ENCODE measurements around the gene PCDHB9.
"Not testable (repeated sequence)": the region's sequence is repeated elsewhere in the genome, so short reads cannot be mapped to it uniquely, and the experiment has no call there.

PCDHB9 gene

GRCh38 chr5:141225421-141225820 is 38.5 kb downstream of the PCDHB9 start:
- H3K27me3 ChIP-seq (ENCODE audit: control insufficient read depth, low read length), result not testable (repeated sequence)

GRCh38 chr5:141234109-141234667 is 47.2 kb downstream of the PCDHB9 start:
- peaks cover 3% of the 10 kb centered on the region; the same call in 1 of the 2 replicates for H3K9me3 ChIP-seq (ENCODE audit: control insufficient read depth, insufficient read depth, low read length)
- no peak overlapping the region for H3K4me2 ChIP-seq (ENCODE audit: low read length)

More at GRCh38 chr5:141225421-141225820, 38.5 kb downstream of the PCDHB9 start:
- H3K9me2 ChIP-seq (replicated peaks; ENCODE audit: control insufficient read depth, low read length); H3K4me3 ChIP-seq (ENCODE audit: low read length); H3K9me3 ChIP-seq (ENCODE audit: control insufficient read depth, insufficient read depth, low read length); H3K36me3 ChIP-seq (ENCODE audit: control insufficient read depth, low read length); H3K79me2 ChIP-seq (ENCODE audit: control insufficient read depth, low read length); H4K20me1 ChIP-seq (ENCODE audit: control insufficient read depth, insufficient read depth, low read depth, low read length); H3K4me1 ChIP-seq (ENCODE audit: control insufficient read depth, low read length); H3F3A ChIP-seq (ENCODE audit: control insufficient read depth, insufficient read depth); H3K4me2 ChIP-seq (ENCODE audit: low read length); H3K27ac ChIP-seq (ENCODE audit: low read depth, low read length): not testable (repeated sequence)

GRCh38 chr5:141235922-141236321 is 49.0 kb downstream of the PCDHB9 start:
- not testable (repeated sequence) for H3K27ac ChIP-seq (ENCODE audit: low read depth, low read length); H3F3A ChIP-seq (ENCODE audit: control insufficient read depth, insufficient read depth); H3K4me3 ChIP-seq (ENCODE audit: low read length); H3K79me2 ChIP-seq (ENCODE audit: control insufficient read depth, low read length); H4K20me1 ChIP-seq (ENCODE audit: control insufficient read depth, insufficient read depth, low read depth, low read length); H3K4me1 ChIP-seq (ENCODE audit: control insufficient read depth, low read length); H3K36me3 ChIP-seq (ENCODE audit: control insufficient read depth, low read length); H3K4me2 ChIP-seq (ENCODE audit: low read length); H3K9me3 ChIP-seq (ENCODE audit: control insufficient read depth, insufficient read depth, low read length); H3K27me3 ChIP-seq (ENCODE audit: control insufficient read depth, low read length); H3K9me2 ChIP-seq (replicated peaks; ENCODE audit: control insufficient read depth, low read length)

More at GRCh38 chr5:141234109-141234667, 47.2 kb downstream of the PCDHB9 start:
- no peaks in the 10 kb centered on the region for H3K9me2 ChIP-seq (replicated peaks; ENCODE audit: control insufficient read depth, low read length)
- H3K27me3 ChIP-seq (ENCODE audit: control insufficient read depth, low read length), result no peaks in the 10 kb centered on the region
- no peak overlapping the region for H3K27ac ChIP-seq (ENCODE audit: low read depth, low read length)
- no peaks in the 10 kb centered on the region for H3K79me2 ChIP-seq (ENCODE audit: control insufficient read depth, low read length)
- no peaks in the 10 kb centered on the region for H4K20me1 ChIP-seq (ENCODE audit: control insufficient read depth, insufficient read depth, low read depth, low read length)
- no peaks in the 10 kb centered on the region for H3K4me1 ChIP-seq (ENCODE audit: control insufficient read depth, low read length)
- no peaks in the 10 kb centered on the region for H3F3A ChIP-seq (ENCODE audit: control insufficient read depth, insufficient read depth)
- H3K36me3 ChIP-seq (ENCODE audit: control insufficient read depth, low read length), result no peaks in the 10 kb centered on the region
- H3K4me3 ChIP-seq (ENCODE audit: low read length), result no peak overlapping the region
- TF ChIP-seq CTCF (IDR thresholded peaks at IDR 0.05; ENCODE audit: low read depth, low read length, poor library complexity, severe bottlenecking) (no peak), EZH2phosphoT487 (IDR thresholded peaks at IDR 0.05; ENCODE audit: borderline replicate concordance, low read length) (no peak)

- Histone ChIP-seq H3K4me3 (ENCODE audit: low read length) (no peak overlapping the region), H3K4me1 (ENCODE audit: control insufficient read depth, low read length) (no peaks in the 10 kb centered on the region), H3K27me3 (ENCODE audit: control insufficient read depth, low read length) (no peaks in the 10 kb centered on the region), H4K20me1 (ENCODE audit: control insufficient read depth, insufficient read depth, low read depth, low read length) (no peaks in the 10 kb centered on the region), H3F3A (ENCODE audit: control insufficient read depth, insufficient read depth) (no peaks in the 10 kb centered on the region), H3K79me2 (ENCODE audit: control insufficient read depth, low read length) (no peaks in the 10 kb centered on the region), H3K36me3 (ENCODE audit: control insufficient read depth, low read length) (no peaks in the 10 kb centered on the region), H3K9me2 (replicated peaks; ENCODE audit: control insufficient read depth, low read length) (no peaks in the 10 kb centered on the region), H3K9me3 (ENCODE audit: control insufficient read depth, insufficient read depth, low read length) (peaks cover 4% of the 10 kb centered on the region; the same call in 1 of the 2 replicates), H3K27ac (ENCODE audit: low read depth, low read length) (no peak overlapping the region), H3K4me2 (ENCODE audit: low read length) (no peak overlapping the region)
- no peak for TF ChIP-seq CTCF (IDR thresholded peaks at IDR 0.05; ENCODE audit: low read depth, low read length, poor library complexity, severe bottlenecking)
- no peak for TF ChIP-seq EZH2phosphoT487 (IDR thresholded peaks at IDR 0.05; ENCODE audit: borderline replicate concordance, low read length)
Observed at GRCh38 chr5:141236516-141237313, 49.8 kb downstream of the PCDHB9 start.
